Ishikawa (cell line): Measurements from ENCODE around the gene ZNF215.

Source experiments
- CEBPB ChIP-seq: IDR thresholded peaks from 2 replicates; pipeline ENCODE4 v1.6.1; 2012
- CREB1 ChIP-seq: IDR thresholded peaks from 2 replicates; pipeline ENCODE4 v1.6.1; 2012; ENCODE audit warnings: low read depth
- EGR1 ChIP-seq: IDR thresholded peaks from 2 replicates; pipeline ENCODE4 v1.6.1; 2012
- EP300 ChIP-seq: IDR thresholded peaks from 2 replicates; pipeline ENCODE4 v1.6.1; 2012; ENCODE audit warnings: borderline replicate concordance
- FOXM1 ChIP-seq: IDR thresholded peaks from 2 replicates; pipeline ENCODE4 v1.6.1; 2012; ENCODE audit warnings: low read depth, borderline replicate concordance
- MAX ChIP-seq: IDR thresholded peaks from 2 replicates; pipeline ENCODE4 v1.6.1; 2012
- NFIC ChIP-seq: IDR thresholded peaks from 2 replicates; pipeline ENCODE4 v1.6.1; 2012
- RAD21 ChIP-seq: IDR thresholded peaks from 2 replicates; pipeline ENCODE4 v1.6.1; 2012; ENCODE audit warnings: low read depth
- REST ChIP-seq: IDR thresholded peaks from 2 replicates; pipeline ENCODE4 v1.6.1; 2012; ENCODE audit warnings: low read depth, mild to moderate bottlenecking
- TAF1 ChIP-seq: IDR thresholded peaks from 2 replicates; pipeline ENCODE4 v1.6.1; 2012; ENCODE audit warnings: low read depth, mild to moderate bottlenecking
- TCF12 ChIP-seq: IDR thresholded peaks from 2 replicates; pipeline ENCODE4 v1.6.1; 2012; ENCODE audit warnings: low read depth
- TEAD4 ChIP-seq: IDR thresholded peaks from 2 replicates; pipeline ENCODE4 v1.6.1; 2012
- USF1 ChIP-seq: IDR thresholded peaks from 2 replicates; pipeline ENCODE4 v1.6.1; 2012
- YY1 ChIP-seq: IDR thresholded peaks from 2 replicates; pipeline ENCODE4 v1.6.1; 2012; ENCODE audit warnings: low read depth
- ZBTB7A ChIP-seq: IDR thresholded peaks from 2 replicates; pipeline ENCODE4 v1.6.1; 2012; ENCODE audit warnings: low read depth

ZNF215 gene

GRCh38 chr11:6988506-6988905 lies 62.3 kb downstream of the ZNF215 start:
- TF ChIP-seq EGR1 (no peak), NFIC (no peak), TEAD4 (no peak), CEBPB (no peak), ZBTB7A (no peak), YY1 (no peak), FOXM1 (no peak)

- TF ChIP-seq EGR1 (no peak), TAF1 (no peak), YY1 (no peak), CEBPB (no peak), ZBTB7A (no peak), FOXM1 (no peak), TCF12 (no peak), RAD21 (no peak), MAX (no peak), USF1 (no peak), CREB1 (no peak), NFIC (no peak), TEAD4 (no peak), EP300 (no peak), REST (no peak)
Observed at GRCh38 chr11:6991227-6991626, 65.0 kb downstream of the ZNF215 start.

GRCh38 chr11:6992026-6992425 lies 65.8 kb downstream of the ZNF215 start:
- TF ChIP-seq TEAD4 (no peak), YY1 (no peak), MAX (no peak), ZBTB7A (no peak), CREB1 (no peak), REST (no peak), CEBPB (no peak)

- TF ChIP-seq TCF12 (no peak), YY1 (no peak), EGR1 (no peak), TAF1 (no peak), USF1 (no peak), EP300 (no peak), ZBTB7A (no peak), RAD21 (no peak)
Observed at GRCh38 chr11:6992457-6993417, 66.5 kb downstream of the ZNF215 start.

GRCh38 chr11:6995703-6996102 lies 69.5 kb downstream of the ZNF215 start:
- no peak for TF ChIP-seq RAD21
- no peak for TF ChIP-seq MAX
- TF ChIP-seq FOXM1: no peak
- TF ChIP-seq USF1: no peak
- TF ChIP-seq TCF12: no peak
- no peak for TF ChIP-seq TEAD4
- no peak for TF ChIP-seq EGR1
- TF ChIP-seq EP300: no peak
- TF ChIP-seq CREB1: no peak
- no peak for TF ChIP-seq TAF1
- no peak for TF ChIP-seq CEBPB
- TF ChIP-seq NFIC: no peak
- no peak for TF ChIP-seq REST
- TF ChIP-seq YY1: no peak
- TF ChIP-seq ZBTB7A: no peak
